ENCODE results near the gene FMN2.

FMN2 gene

GRCh38 chr1:240350910-240351331 lies 259.2 kb downstream of the FMN2 start:
- Histone ChIP-seq H4K8ac (ENCODE audit: low read depth, low read length) (no peak overlapping the region), H3K27ac (ENCODE audit: low read depth, low read length) (no peak overlapping the region), H3K4me3 (ENCODE audit: low read length) (no peak overlapping the region), H2BK15ac (replicated peaks; ENCODE audit: low read depth) (no peak overlapping the region), H2BK5ac (ENCODE audit: low read length) (no peak overlapping the region), H3K56ac (ENCODE audit: low read length) (no peak overlapping the region), H3K4me2 (ENCODE audit: low read length) (no peak overlapping the region), H2AK5ac (ENCODE audit: low read length) (no peak overlapping the region), H3K18ac (ENCODE audit: low read length) (no peak overlapping the region), H3K23ac (ENCODE audit: low read length) (no peak overlapping the region), H2BK120ac (ENCODE audit: low read depth, low read length) (no peak overlapping the region), H3K36me3 (ENCODE audit: control insufficient read depth, insufficient read depth, low read length) (no peaks in the 10 kb centered on the region), H3K27me3 (ENCODE audit: insufficient read depth, low read length, poor library complexity) (no peaks in the 10 kb centered on the region), H4K5ac (ENCODE audit: low read length) (no peak overlapping the region), H3K9ac (ENCODE audit: low read length) (no peak overlapping the region), H3K4me1 (ENCODE audit: control insufficient read depth, low read depth, low read length) (no peaks in the 10 kb centered on the region), H3K79me1 (ENCODE audit: low read length) (no peaks in the 10 kb centered on the region), H3K4ac (ENCODE audit: low read depth, low read length) (no peak overlapping the region), H3K79me2 (ENCODE audit: control insufficient read depth, insufficient read depth, low read length) (no peaks in the 10 kb centered on the region)
- no CpG with 5 or more reads among the region's 1 CpG for WGBS (ENCODE audit: extremely low coverage, insufficient coverage, low lambda C conversion rate)
- no peak for DNase-seq

- Histone ChIP-seq H3K4me3 (ENCODE audit: low read length) (no peak overlapping the region), H3K18ac (ENCODE audit: low read length) (no peak overlapping the region), H2AK5ac (ENCODE audit: low read length) (no peak overlapping the region), H3K23ac (ENCODE audit: low read length) (no peak overlapping the region), H3K9ac (ENCODE audit: low read length) (no peak overlapping the region), H3K79me2 (ENCODE audit: control insufficient read depth, insufficient read depth, low read length) (no peaks in the 10 kb centered on the region), H3K4ac (ENCODE audit: low read depth, low read length) (no peak overlapping the region), H2BK5ac (ENCODE audit: low read length) (no peak overlapping the region), H4K8ac (ENCODE audit: low read depth, low read length) (no peak overlapping the region), H3K4me1 (ENCODE audit: control insufficient read depth, low read depth, low read length) (no peaks in the 10 kb centered on the region), H3K36me3 (ENCODE audit: control insufficient read depth, insufficient read depth, low read length) (no peaks in the 10 kb centered on the region), H3K27ac (ENCODE audit: low read depth, low read length) (no peak overlapping the region), H2BK120ac (ENCODE audit: low read depth, low read length) (no peak overlapping the region), H4K5ac (ENCODE audit: low read length) (no peak overlapping the region), H3K56ac (ENCODE audit: low read length) (no peak overlapping the region), H3K4me2 (ENCODE audit: low read length) (no peak overlapping the region), H3K27me3 (ENCODE audit: insufficient read depth, low read length, poor library complexity) (no peaks in the 10 kb centered on the region), H2BK15ac (replicated peaks; ENCODE audit: low read depth) (no peak overlapping the region), H3K79me1 (ENCODE audit: low read length) (no peaks in the 10 kb centered on the region)
- no CpG with 5 or more reads among the region's 1 CpG for WGBS (ENCODE audit: extremely low coverage, insufficient coverage, low lambda C conversion rate)
- no peak for DNase-seq
These were observed 260.0 kb downstream of the FMN2 start for GRCh38 chr1:240351690-240352089.

GRCh38 chr1:240352769-240353168 lies 261.1 kb downstream of the FMN2 start:
- DNase-seq, result peak; percentile 2
- H3K27ac ChIP-seq (ENCODE audit: low read depth, low read length), result no peak overlapping the region
- H2BK5ac ChIP-seq (ENCODE audit: low read length), result no peak overlapping the region
- H3K4me1 ChIP-seq (ENCODE audit: control insufficient read depth, low read depth, low read length), result no peaks in the 10 kb centered on the region
- H3K9ac ChIP-seq (ENCODE audit: low read length), result no peak overlapping the region
- WGBS (ENCODE audit: extremely low coverage, insufficient coverage, low lambda C conversion rate), result no CpG with 5 or more reads among the region's 5 CpGs
- no peak overlapping the region for H3K4me3 ChIP-seq (ENCODE audit: low read length)
- H2BK120ac ChIP-seq (ENCODE audit: low read depth, low read length), result no peak overlapping the region
- H3K27me3 ChIP-seq (ENCODE audit: insufficient read depth, low read length, poor library complexity), result no peaks in the 10 kb centered on the region
- no peak overlapping the region for H3K56ac ChIP-seq (ENCODE audit: low read length)
- no peak overlapping the region for H3K23ac ChIP-seq (ENCODE audit: low read length)
- no peak overlapping the region for H4K8ac ChIP-seq (ENCODE audit: low read depth, low read length)
- H2BK15ac ChIP-seq (replicated peaks; ENCODE audit: low read depth), result no peak overlapping the region
- no peak overlapping the region for H3K18ac ChIP-seq (ENCODE audit: low read length)
- H4K5ac ChIP-seq (ENCODE audit: low read length), result no peak overlapping the region
- H2AK5ac ChIP-seq (ENCODE audit: low read length), result no peak overlapping the region
- H3K36me3 ChIP-seq (ENCODE audit: control insufficient read depth, insufficient read depth, low read length), result no peaks in the 10 kb centered on the region
- no peak overlapping the region for H3K4me2 ChIP-seq (ENCODE audit: low read length)
- H3K79me1 ChIP-seq (ENCODE audit: low read length), result no peaks in the 10 kb centered on the region
- H3K4ac ChIP-seq (ENCODE audit: low read depth, low read length), result no peak overlapping the region
- H3K79me2 ChIP-seq (ENCODE audit: control insufficient read depth, insufficient read depth, low read length), result no peaks in the 10 kb centered on the region

DNA sequence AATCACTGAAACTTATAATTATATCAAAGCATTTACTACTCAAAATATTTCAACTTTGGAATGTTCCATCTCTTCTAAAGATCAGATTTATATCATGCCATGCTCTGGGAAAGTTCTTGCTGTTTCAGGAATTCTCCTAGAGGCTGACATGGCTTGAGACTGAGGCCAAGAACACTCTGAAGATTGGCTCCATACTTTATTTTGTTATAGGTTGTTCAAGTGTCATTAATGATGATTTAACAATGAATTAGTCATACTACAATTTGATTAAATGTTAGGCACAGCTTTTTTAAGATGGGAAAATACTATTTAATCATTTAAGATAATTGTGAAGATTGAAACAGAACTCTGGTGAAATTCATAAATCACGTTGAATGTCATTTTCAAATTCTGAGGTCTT lies 264.9 kb downstream of the FMN2 start:
- Histone ChIP-seq H3K56ac (ENCODE audit: low read length) (no peak overlapping the region), H4K5ac (ENCODE audit: low read length) (no peak overlapping the region), H3K27ac (ENCODE audit: low read depth, low read length) (no peak overlapping the region), H3K4ac (ENCODE audit: low read depth, low read length) (no peak overlapping the region), H4K8ac (ENCODE audit: low read depth, low read length) (no peak overlapping the region), H3K4me3 (ENCODE audit: low read length) (no peak overlapping the region), H3K18ac (ENCODE audit: low read length) (no peak overlapping the region), H3K79me2 (ENCODE audit: control insufficient read depth, insufficient read depth, low read length) (no peaks in the 10 kb centered on the region), H3K4me2 (ENCODE audit: low read length) (no peak overlapping the region), H2BK5ac (ENCODE audit: low read length) (no peak overlapping the region), H3K79me1 (ENCODE audit: low read length) (no peaks in the 10 kb centered on the region), H3K36me3 (ENCODE audit: control insufficient read depth, insufficient read depth, low read length) (no peaks in the 10 kb centered on the region), H3K9ac (ENCODE audit: low read length) (no peak overlapping the region), H3K23ac (ENCODE audit: low read length) (no peak overlapping the region), H2AK5ac (ENCODE audit: low read length) (no peak overlapping the region), H2BK15ac (replicated peaks; ENCODE audit: low read depth) (no peak overlapping the region), H3K27me3 (ENCODE audit: insufficient read depth, low read length, poor library complexity) (no peaks in the 10 kb centered on the region), H2BK120ac (ENCODE audit: low read depth, low read length) (no peak overlapping the region), H3K4me1 (ENCODE audit: control insufficient read depth, low read depth, low read length) (no peaks in the 10 kb centered on the region)
- DNase-seq, result no peak
- WGBS (ENCODE audit: extremely low coverage, insufficient coverage, low lambda C conversion rate), result no CpG with 5 or more reads among the region's 1 CpG

DNA sequence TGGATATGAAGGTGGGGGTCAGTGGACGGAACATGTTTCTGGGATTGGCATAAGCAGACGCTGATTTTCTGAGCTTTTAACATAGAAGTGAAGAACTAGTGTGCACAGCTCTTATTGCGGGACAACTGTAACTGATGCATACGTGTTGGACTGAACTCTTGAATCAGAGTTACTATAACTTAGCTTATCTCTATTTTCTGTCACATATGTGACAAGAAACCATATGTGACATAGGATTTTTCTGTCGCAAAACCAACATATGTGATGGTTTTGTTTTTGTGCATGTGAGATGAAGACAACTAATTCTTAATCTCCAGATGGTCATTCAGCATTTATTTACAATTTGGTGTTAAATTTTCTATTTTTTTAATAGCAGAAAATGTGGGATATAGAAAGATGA lies 270.4 kb downstream of the FMN2 start:
- DNase-seq, result no peak
- Histone ChIP-seq H4K5ac (ENCODE audit: low read length) (no peak overlapping the region), H2BK120ac (ENCODE audit: low read depth, low read length) (no peak overlapping the region), H3K4me3 (ENCODE audit: low read length) (no peak overlapping the region), H3K56ac (ENCODE audit: low read length) (no peak overlapping the region), H3K9ac (ENCODE audit: low read length) (no peak overlapping the region), H3K18ac (ENCODE audit: low read length) (no peak overlapping the region), H3K4me2 (ENCODE audit: low read length) (no peak overlapping the region), H2BK15ac (replicated peaks; ENCODE audit: low read depth) (no peak overlapping the region), H2BK5ac (ENCODE audit: low read length) (no peak overlapping the region), H3K4ac (ENCODE audit: low read depth, low read length) (no peak overlapping the region), H3K27me3 (ENCODE audit: insufficient read depth, low read length, poor library complexity) (no peaks in the 10 kb centered on the region), H3K27ac (ENCODE audit: low read depth, low read length) (no peak overlapping the region), H3K4me1 (ENCODE audit: control insufficient read depth, low read depth, low read length) (no peaks in the 10 kb centered on the region), H3K79me2 (ENCODE audit: control insufficient read depth, insufficient read depth, low read length) (no peaks in the 10 kb centered on the region), H3K23ac (ENCODE audit: low read length) (no peak overlapping the region), H4K8ac (ENCODE audit: low read depth, low read length) (no peak overlapping the region), H3K36me3 (ENCODE audit: control insufficient read depth, insufficient read depth, low read length) (no peaks in the 10 kb centered on the region), H2AK5ac (ENCODE audit: low read length) (no peak overlapping the region), H3K79me1 (ENCODE audit: low read length) (no peaks in the 10 kb centered on the region)
- WGBS (ENCODE audit: extremely low coverage, insufficient coverage, low lambda C conversion rate), result no CpG with 5 or more reads among the region's 5 CpGs

- H3K9ac ChIP-seq (ENCODE audit: low read length), result no peak overlapping the region
- H2BK120ac ChIP-seq (ENCODE audit: low read depth, low read length), result no peak overlapping the region
- H3K27ac ChIP-seq (ENCODE audit: low read depth, low read length), result no peak overlapping the region
- no peak overlapping the region for H2BK5ac ChIP-seq (ENCODE audit: low read length)
- no peaks in the 10 kb centered on the region for H3K36me3 ChIP-seq (ENCODE audit: control insufficient read depth, insufficient read depth, low read length)
- no peak overlapping the region for H2AK5ac ChIP-seq (ENCODE audit: low read length)
- H3K79me1 ChIP-seq (ENCODE audit: low read length), result no peaks in the 10 kb centered on the region
- no peaks in the 10 kb centered on the region for H3K79me2 ChIP-seq (ENCODE audit: control insufficient read depth, insufficient read depth, low read length)
- no peak overlapping the region for H3K23ac ChIP-seq (ENCODE audit: low read length)
- H3K27me3 ChIP-seq (ENCODE audit: insufficient read depth, low read length, poor library complexity), result no peaks in the 10 kb centered on the region
- DNase-seq, result no peak
- no peak overlapping the region for H3K56ac ChIP-seq (ENCODE audit: low read length)
- WGBS (ENCODE audit: extremely low coverage, insufficient coverage, low lambda C conversion rate), result no CpG with 5 or more reads among the region's 2 CpGs
- H4K5ac ChIP-seq (ENCODE audit: low read length), result no peak overlapping the region
- no peak overlapping the region for H4K8ac ChIP-seq (ENCODE audit: low read depth, low read length)
- no peak overlapping the region for H3K4me3 ChIP-seq (ENCODE audit: low read length)
- H3K18ac ChIP-seq (ENCODE audit: low read length), result no peak overlapping the region
- H3K4ac ChIP-seq (ENCODE audit: low read depth, low read length), result no peak overlapping the region
- H3K4me2 ChIP-seq (ENCODE audit: low read length), result no peak overlapping the region
- no peaks in the 10 kb centered on the region for H3K4me1 ChIP-seq (ENCODE audit: control insufficient read depth, low read depth, low read length)
- no peak overlapping the region for H2BK15ac ChIP-seq (replicated peaks; ENCODE audit: low read depth)
These were observed 271.1 kb downstream of the FMN2 start for GRCh38 chr1:240362826-240363225.

All from mesendoderm (in vitro differentiated cells).